ENCODE results near the gene KIAA0232. TPM values are rescaled to one million over a fixed set of nuclear protein-coding genes. Genes with fewer than 3 reads are reported as not detected.
"Not testable (repeated sequence)": the region's sequence is repeated elsewhere in the genome, so short reads cannot be mapped to it uniquely, and the experiment has no call there.

Gene KIAA0232
- total RNA-seq, 2 donors from 2014 or later: 40.7 to 49.4 TPM

- intact Hi-C loops (cut with DNase I, micrococcal nuclease): no loop called here
- DNase-seq (no peak), ATAC-seq (no peak)
Measured at GRCh38 chr4:6754481-6755087, 27.9 kb upstream of the KIAA0232 start.

DNA sequence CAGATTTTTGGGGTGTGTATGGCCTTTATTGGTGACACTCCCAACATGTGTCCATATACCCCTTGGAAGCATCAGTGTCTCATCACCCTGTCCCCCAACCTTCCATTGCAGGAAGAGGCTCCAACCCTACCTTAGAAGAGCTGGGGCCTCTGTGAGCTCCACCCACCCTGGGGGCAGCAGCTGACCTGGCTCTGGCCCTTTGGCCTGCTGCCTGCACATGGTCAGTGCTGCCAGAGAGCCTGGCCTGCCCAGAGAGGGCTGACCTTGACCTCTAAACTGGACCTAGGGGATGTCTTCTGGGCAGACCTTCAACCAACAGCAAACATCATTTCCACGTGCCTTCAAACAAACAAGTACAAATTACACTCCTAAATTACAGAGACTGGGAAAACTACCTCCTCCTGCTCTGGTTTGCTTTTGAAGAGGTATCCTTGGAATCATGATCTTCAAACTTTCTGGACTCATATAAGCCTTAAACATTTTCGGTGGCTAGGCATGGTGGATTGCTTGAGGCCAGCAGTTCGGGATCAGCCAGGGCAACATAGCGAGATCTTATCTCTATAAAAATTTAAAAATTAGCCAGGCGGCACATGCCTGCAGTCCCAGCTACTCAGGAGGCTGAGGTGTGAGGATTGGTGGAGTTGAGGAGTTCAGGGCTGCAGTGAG, 27.3 kb upstream of the KIAA0232 start:
- no peak for ATAC-seq
- DNase-seq: no peak
- intact Hi-C loops (cut with DNase I, micrococcal nuclease): no loop called here

DNA sequence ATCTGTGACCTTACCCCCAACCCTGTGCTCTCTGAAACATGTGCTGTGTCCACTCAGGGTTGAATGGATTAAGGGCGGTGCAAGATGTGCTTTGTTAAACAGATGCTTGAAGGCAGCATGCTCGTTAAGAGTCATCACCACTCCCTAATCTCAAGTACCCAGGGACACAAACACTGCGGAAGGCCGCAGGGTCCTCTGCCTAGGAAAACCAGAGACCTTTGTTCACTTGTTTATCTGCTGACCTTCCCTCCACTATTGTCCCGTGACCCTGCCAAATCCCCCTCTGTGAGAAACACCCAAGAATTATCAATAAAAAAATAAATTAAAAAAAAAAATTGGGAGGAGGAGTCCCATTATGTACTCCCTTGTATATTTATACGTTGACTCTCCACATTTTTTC, 26.2 kb upstream of the KIAA0232 start:
- intact Hi-C loops (cut with DNase I, micrococcal nuclease); ATAC-seq: not testable (repeated sequence)

GRCh38 chr4:6758728-6759127, 23.8 kb upstream of the KIAA0232 start:
- DNase-seq: no peak
- intact Hi-C loops (cut with DNase I, micrococcal nuclease): no loop called here
- no peak for ATAC-seq

More for the DNA sequence above, 26.2 kb upstream of the KIAA0232 start:
- not testable (repeated sequence) for DNase-seq

DNA sequence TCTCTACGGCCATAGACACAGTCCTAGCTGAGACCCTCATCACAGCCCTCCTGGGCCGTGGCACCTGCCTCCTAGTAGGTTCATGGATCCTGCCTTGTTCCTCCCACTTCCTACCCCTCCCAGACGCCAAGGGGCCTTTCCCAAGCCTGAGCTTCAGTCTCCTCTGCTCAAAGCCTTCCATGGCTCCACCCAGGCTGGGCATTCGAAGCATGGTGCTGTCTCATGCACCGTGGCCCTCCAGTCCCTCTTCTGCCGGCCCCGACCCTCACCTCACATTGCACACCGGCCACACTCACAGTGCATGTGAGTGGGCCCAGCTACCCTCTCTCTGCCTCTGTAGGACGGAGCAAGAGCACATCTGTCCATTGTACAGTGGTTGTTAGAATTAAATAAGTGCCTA, 21.7 kb upstream of the KIAA0232 start:
- intact Hi-C loops (cut with DNase I, micrococcal nuclease): no loop called here
- DNase-seq: no peak
- no peak for ATAC-seq

DNA sequence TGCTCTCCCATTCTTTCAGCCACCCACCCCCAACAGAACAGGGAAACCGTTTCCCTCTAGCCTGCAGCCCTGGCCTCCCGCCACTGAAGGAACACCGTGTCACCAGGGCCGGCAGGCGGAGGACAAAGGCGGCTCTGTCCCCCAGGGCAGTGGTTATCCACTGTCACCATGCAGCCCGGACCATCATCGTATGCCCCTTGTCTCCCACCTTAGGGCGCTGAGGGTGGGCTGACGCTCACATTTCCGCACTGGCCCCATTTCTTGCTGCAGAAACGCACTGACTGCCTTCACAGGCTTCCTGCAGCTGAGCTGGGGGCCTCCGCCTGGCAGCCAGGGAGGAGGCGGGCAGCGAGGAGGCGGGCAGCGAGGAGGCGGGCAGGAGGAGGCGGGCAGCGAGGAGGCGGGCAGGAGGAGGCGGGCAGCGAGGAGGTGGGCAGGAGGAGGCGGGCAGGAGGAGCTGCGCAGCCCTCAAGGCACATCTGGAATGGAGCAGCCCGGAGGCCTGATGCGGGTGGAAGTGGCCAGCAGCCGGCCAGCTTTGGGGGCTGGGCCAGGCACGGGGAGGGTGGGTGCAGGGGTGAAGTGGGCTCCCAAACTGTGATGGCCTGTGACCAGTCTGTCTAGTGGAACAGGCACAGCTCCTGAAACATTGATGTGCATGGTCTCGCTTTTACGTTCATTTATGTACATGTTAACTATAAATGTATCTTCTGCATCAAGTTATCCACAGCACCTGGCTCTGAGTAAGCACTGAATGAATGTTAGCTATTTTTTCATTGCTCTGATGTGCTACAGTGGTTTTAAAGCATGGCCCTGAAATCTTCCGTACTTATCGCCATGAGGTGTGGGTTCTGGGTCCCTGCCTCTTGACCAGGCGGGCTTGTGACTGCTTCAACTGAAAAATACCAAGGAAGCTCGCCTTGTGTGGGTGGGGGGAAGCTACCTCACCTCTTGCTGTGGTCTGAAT, 20.6 kb upstream of the KIAA0232 start:
- ATAC-seq (no peak), DNase-seq (no peak)
- intact Hi-C loops (cut with DNase I, micrococcal nuclease): no loop called here

DNA sequence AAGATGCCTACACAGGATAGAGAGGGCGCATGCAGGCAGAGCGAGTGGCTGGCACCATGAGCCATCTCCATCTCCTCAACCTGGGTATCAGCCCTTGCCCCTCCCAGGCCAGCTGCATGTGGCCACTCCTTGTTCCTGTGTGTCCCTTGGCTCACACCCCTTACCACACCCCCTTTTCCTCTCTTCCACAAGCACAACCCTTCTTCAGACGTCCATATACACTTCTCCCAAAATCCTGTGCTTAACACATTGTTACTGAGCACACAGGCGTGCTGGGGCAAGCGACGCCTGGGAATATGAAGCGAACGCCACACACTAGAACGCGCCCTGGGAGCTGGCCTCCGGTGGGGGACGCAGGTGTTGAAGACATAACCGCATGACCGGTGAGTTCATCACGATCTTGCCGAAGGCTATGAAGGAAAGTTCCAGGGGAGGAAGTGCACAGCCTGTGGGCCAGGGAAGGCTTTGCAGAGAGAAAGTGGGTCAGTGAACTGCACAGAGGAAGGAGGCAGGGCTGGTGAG, 19.1 kb upstream of the KIAA0232 start:
- ATAC-seq: peak; percentile 59
- peak; percentile 46 to 68 for DNase-seq
- intact Hi-C loops (cut with DNase I, micrococcal nuclease): no loop called here

DNA sequence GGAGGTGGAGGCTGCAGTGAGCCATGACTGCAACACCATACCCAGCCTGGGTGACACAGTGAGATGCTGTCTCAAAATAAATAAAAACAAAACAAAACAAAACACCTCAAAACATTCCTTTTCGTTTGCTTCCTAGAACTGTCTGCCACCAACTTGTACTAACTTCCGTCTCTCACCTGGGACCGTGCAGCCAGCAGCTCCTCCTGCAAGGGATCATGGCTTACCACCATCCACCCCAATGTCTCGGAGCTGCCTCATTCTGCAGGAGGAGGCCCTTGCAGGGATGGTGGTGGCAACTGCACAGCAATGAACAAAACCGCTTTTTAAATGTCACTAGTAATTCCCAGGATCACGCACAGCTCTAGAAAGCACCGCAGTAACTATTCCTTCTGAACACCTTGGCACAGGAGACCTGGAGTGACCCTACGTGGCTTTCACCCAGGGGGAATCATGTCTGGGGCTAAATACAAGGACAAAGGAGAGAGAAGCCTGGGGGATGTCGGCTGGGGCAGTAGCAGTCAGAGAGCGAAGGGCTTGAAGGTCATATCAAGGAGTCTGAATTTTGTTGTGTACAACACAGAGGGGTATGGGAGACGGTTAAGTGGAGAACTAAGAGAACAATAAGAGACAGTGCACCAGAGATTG, 17.4 kb upstream of the KIAA0232 start:
- ATAC-seq (no peak), DNase-seq (no peak)
- intact Hi-C loops (cut with DNase I, micrococcal nuclease): no loop called here

DNA sequence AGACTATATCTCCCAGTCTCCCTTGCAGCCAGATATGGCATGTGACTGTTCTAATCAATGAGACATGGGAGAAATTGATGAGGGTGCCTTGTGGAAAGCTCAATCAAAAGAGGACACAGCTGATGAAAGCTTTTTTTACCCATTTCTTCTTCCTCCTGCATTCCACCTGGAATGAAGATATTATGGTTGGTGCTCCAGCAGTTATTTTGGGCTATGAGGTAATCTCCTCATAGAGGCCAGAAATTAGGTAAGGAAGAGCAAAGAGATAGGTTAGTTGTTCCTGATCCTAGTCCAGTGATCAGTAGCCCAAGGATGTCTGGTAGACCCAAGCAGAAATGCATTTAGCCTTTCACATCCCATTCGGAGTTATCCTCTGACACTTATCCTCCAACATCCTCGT, 16.8 kb upstream of the KIAA0232 start:
- intact Hi-C loops (cut with DNase I, micrococcal nuclease): no loop called here
- ATAC-seq (no peak), DNase-seq (no peak)

DNA sequence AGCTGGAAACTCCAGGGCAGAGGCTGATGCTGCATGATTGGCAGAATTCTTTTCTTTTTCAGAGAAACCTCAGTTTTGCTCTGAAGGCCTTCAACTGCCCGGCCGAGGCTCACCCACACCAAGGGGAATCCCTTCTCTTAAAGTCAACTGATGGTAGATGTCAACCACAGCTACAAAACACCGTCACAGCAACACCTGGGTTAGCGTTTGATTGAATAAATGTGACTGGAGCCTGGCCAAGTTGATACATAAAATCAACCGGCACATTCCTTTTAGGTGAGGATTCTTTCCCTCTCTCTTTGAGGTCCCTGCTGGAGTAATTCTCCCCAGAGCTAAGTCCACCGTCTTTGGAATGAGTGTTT, 15.2 kb upstream of the KIAA0232 start:
- intact Hi-C loops (cut with DNase I, micrococcal nuclease): no loop called here
- peak in 1 of 2 donors; percentile 30 for DNase-seq
- peak; percentile 37 for ATAC-seq

- intact Hi-C loops (cut with DNase I, micrococcal nuclease): no loop called here
- ATAC-seq: peak; percentile 66
Measured at GRCh38 chr4:6767748-6768538, 14.6 kb upstream of the KIAA0232 start.

GRCh38 chr4:6768539-6768905, 14.0 kb upstream of the KIAA0232 start:
- peak; percentile 4 for ATAC-seq
- DNase-seq: peak in 1 of 2 donors; percentile 49
- intact Hi-C loops (cut with DNase I, micrococcal nuclease): no loop called here

More at GRCh38 chr4:6767748-6768538, 14.6 kb upstream of the KIAA0232 start:
- peak; percentile 71 to 80 for DNase-seq

DNA sequence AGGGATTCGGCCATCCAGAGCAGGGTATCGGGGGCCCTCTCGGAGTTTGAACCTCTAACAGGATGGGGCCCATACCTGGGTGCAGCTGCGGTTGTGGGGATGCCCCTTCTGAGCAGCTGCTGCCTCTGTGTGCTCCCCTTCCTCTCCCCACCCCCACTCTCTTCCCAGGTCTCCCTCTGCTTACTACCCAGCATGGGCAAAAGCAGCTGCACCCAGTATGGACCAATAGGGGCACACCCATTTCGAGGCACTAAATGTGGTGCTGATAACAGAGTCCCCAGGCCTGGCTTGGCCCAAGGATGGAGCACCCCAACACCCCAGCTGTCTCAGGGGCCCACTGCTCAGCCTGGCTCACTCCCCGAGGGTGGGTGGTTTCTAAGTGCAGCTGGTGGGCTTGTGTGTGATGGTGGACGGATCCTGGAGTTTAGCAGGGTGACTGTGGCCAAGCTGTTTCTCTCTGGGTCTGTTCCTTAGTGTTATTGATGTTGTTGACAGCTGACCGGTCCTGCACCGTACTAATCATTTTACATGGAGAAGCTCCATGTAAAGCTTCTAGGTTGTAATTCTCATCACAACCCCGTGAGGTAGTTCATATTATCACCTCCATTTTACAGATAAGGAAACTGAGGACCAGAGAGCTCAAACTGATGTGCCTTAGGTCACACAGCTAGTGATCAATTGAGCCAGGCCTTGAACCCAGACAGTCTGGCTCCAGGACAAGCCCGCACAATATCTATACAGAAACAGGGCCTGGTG, 13.1 kb upstream of the KIAA0232 start:
- DNase-seq (peak in 1 of 2 donors; percentile 39), ATAC-seq (no peak)
- intact Hi-C loops (cut with DNase I, micrococcal nuclease): no loop called here

GRCh38 chr4:6769989-6770420, 12.5 kb upstream of the KIAA0232 start:
- intact Hi-C loops (cut with DNase I, micrococcal nuclease): no loop called here
- peak; percentile 58 for ATAC-seq
- DNase-seq: peak in 1 of 2 donors; percentile 27

GRCh38 chr4:6770581-6771228, 11.8 kb upstream of the KIAA0232 start:
- intact Hi-C loops (cut with DNase I, micrococcal nuclease): no loop called here
- ATAC-seq (no peak), DNase-seq (peak in 1 of 2 donors; percentile 25)

DNA sequence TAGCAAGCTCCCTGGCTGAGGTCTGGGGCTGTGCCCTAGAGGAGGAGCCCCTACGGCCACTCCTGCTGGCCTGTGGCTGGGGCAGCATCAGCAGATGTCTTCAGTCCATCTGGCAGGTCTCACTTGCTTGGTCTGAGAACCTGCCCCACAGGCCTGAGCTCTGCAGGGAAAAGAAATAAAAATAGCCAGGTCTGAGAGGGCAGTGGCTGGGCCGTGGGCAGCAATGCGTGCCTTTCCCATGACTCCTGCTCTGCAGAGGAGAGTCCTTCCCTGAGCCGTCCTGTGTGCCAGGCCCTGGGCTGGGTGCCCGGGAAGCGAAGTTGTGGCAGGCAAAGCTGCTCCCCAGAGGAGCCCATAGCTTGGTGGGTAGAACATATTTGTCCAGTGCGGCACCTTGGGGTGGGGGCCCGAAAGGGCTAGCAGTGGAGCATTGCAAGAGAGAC, 11.3 kb upstream of the KIAA0232 start:
- intact Hi-C loops (cut with DNase I, micrococcal nuclease): no loop called here

More for the DNA sequence above, 11.3 kb upstream of the KIAA0232 start:
- ATAC-seq (no peak), DNase-seq (peak in 1 of 2 donors; percentile 24)

All from left colon (tissue), 2 donors.